DOHH2 (cell line): Measurements from ENCODE around the gene FARS2.

Source experiments
- CTCF ChIP-seq: fragments of 200-600 bp; sonication (generic); IDR thresholded peaks from one replicate; pipeline ENCODE4 v1.5.1; 2014; ENCODE audit warnings: antibody characterized with exemption, mild to moderate bottlenecking, low read depth, low read length; ENCODE audit not compliant: poor library complexity, severe bottlenecking
- EZH2phosphoT487 ChIP-seq: fragments of 200-600 bp; sonication (generic); IDR thresholded peaks from 2 replicates; pipeline ENCODE4 v1.6.1; 2017; ENCODE audit warnings: borderline replicate concordance, mild to moderate bottlenecking, antibody characterized with exemption, low read length, moderate library complexity, mixed read lengths

- no peak for TF ChIP-seq CTCF
- no peak for TF ChIP-seq EZH2phosphoT487
Observed at GRCh38 chr6:5378331-5378730, 117.0 kb downstream of the FARS2 start.
